Spleen (tissue), 11 donors: ENCODE results near the gene TMEM132C. TPM values are rescaled to one million over a fixed set of nuclear protein-coding genes. Genes with fewer than 3 reads are reported as not detected.
A peak's percentile ranks its signal among the peaks of the same experiment; 100 is the strongest.
"Not testable (repeated sequence)": the region's sequence is repeated elsewhere in the genome, so short reads cannot be mapped to it uniquely, and the experiment has no call there.

Experiments
- DNase-seq: peaks from one replicate; pipeline ENCODE4 v3.0.0-alpha.2; 2020
- H3K27ac ChIP-seq, 8 donors: fragments of 200-600 bp; sonication (generic) in 7 of 8; 1 replicate in 4 of 8; 2 replicates in 4 of 8; pipeline versions ENCODE4 v1.5.0 to v1.8.0; 2016 to 2021; ENCODE audit warnings: inconsistent platforms in 4 of 8, mild to moderate bottlenecking in 4 of 8, moderate library complexity in 1 of 8
- H3K27me3 ChIP-seq, 7 donors: fragments of 200-600 bp; sonication (generic) in 6 of 7; replicated peaks in 1 of 7; 1 replicate in 4 of 7; 2 replicates in 3 of 7; pipeline versions ENCODE4 v1.5.0 to v1.8.0; 2016 to 2021; ENCODE audit warnings: inconsistent platforms in 3 of 7, mild to moderate bottlenecking in 1 of 7
- H3K36me3 ChIP-seq, 6 donors: fragments of 200-600 bp; sonication (generic) in 5 of 6; 1 replicate in 4 of 6; 2 replicates in 2 of 6; pipeline versions ENCODE4 v1.5.0 to v1.8.0; 2016 to 2021; ENCODE audit warnings: inconsistent platforms in 2 of 6
- H3K4me1 ChIP-seq, 6 donors: fragments of 200-600 bp; sonication (generic) in 5 of 6; 1 replicate in 3 of 6; 2 replicates in 3 of 6; pipeline versions ENCODE4 v1.5.0 to v1.8.0; 2016 to 2021; ENCODE audit warnings: inconsistent platforms in 3 of 6
- H3K4me3 ChIP-seq, 8 donors: fragments of 200-600 bp; sonication (generic) in 7 of 8; 1 replicate in 4 of 8; 2 replicates in 4 of 8; pipeline versions ENCODE4 v1.5.0 to v1.8.0; 2016 to 2021; ENCODE audit warnings: inconsistent platforms in 4 of 8, mild to moderate bottlenecking in 4 of 8, moderate library complexity in 2 of 8
- H3K9me3 ChIP-seq, 8 donors: fragments of 200-600 bp; sonication (generic) in 7 of 8; 1 replicate in 4 of 8; 2 replicates in 4 of 8; pipeline versions ENCODE4 v1.5.0 to v1.8.0; 2016 to 2021; ENCODE audit warnings: inconsistent platforms in 4 of 8
- POLR2A ChIP-seq, 3 donors: fragments of 450-650 bp; IDR thresholded peaks; one replicate each; pipeline ENCODE4 v1.5.1; 2017; ENCODE audit warnings: antibody characterized with exemption in 3 of 3, mild to moderate bottlenecking in 1 of 3
- POLR2AphosphoS5 ChIP-seq, 3 donors: sonication (generic); formaldehyde crosslinking; IDR thresholded peaks; one replicate each; pipeline ENCODE4 v1.5.1; 2017; ENCODE audit warnings: antibody characterized with exemption in 3 of 3
- WGBS, 5 donors: extraction: QIAGEN DNeasy Blood & Tissue Kit in 3 of 5; methylation state at CpG; one replicate each; pipeline versions ENCODE4 v1.1.5 to v1.1.7; 2013 to 2018; 5-methylcytosine and 5-hydroxymethylcytosine counted together
- intact Hi-C: fragments of 100-400 bp; cut with DNase I; formaldehyde crosslinking; loops from one replicate; pipeline ENCODE4 v1.15.0; 2023; ENCODE audit warnings: low total_unique reads
- polyA plus RNA-seq, 3 donors: library from polyadenylated mRNA; stranded (reverse); fragments of 200-250 nt; gene quantifications; one replicate each; pipeline ENCODE4 v1.2.1, GENCODE V29; 2013
- total RNA-seq, 7 donors: library from RNA; depleted of rRNA in 3 of 7; stranded (reverse); fragments of >200 nt in 3 of 7; fragmentation: NEBNext Ultra II Directional in 4 of 7; extraction: Animal tissue kit (Norgen Biotek cat#: 25700) in 4 of 7; gene quantifications; one replicate each; pipeline versions ENCODE4 v1.1.0 to v1.2.1, GENCODE V29; 2016 to 2021
- TF ChIP-seq, protein P1 (sequence below), 11 experiments: fragments of 200-600 bp in 7 of 11; fragments of 450-650 bp in 4 of 11; sonication (generic) in 4 of 11; IDR thresholded peaks in 8 of 11; conservative IDR thresholded peaks in 3 of 11; 1 replicate in 7 of 11; 2 replicates in 4 of 11; pipeline versions ENCODE4 v1.4.0 to v1.8.0; 2016 to 2021; ENCODE audit warnings: antibody characterized with exemption in 11 of 11, inconsistent platforms in 4 of 11, mild to moderate bottlenecking in 1 of 11
- donor health status: healthy with polysubstance abuse.
- donor health status: DM: no; HTN: no; CAD: no; lungs with moderate emphysema.
- donor health status: DM: no; HTN: no; CAD: no.
- donor health status: Bipolar disorder and iron deficiency.
- donor health status: healthy.
- donor health status: DM: no; HTN: no; CAD: no.
- donor health status: DM: yes; HTN: yes; CAD: no.

Gene TMEM132C
- total and polyA plus RNA-seq, 10 donors = 0.08 to 0.83 (median 0.25) TPM; not detected in 4

DNA sequence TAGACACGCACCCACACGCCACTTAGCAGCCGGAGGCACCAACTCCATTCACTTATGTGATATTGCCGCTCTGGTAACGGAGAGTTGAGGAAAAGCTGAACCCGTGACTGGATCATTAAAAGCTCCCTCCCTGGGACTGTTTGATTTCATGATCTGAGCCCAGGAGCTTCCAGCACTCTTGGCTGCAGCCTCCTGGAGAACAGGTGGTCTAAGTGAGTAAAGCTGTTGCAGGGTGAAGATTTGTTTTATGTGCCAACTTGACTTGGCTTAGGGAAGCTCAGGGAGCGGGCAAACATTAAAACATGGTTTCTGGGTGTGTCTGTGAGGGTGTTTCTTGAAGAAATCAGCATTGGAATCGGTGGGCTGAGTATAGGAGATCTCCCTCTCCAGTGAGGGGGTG is 16.9 kb upstream of the TMEM132C start:
- H3K9me3 ChIP-seq = peaks cover 0 to 27% (median 2%) of the 10 kb centered on the region in 8 donors
- no peaks in the 10 kb centered on the region for H3K36me3 ChIP-seq
- H3K4me3 ChIP-seq = no peak overlapping the region
- no peaks in the 10 kb centered on the region for H3K27me3 ChIP-seq
- H3K4me1 ChIP-seq = no peaks in the 10 kb centered on the region
- no peak overlapping the region for H3K27ac ChIP-seq
- DNase-seq = no peak
- intact Hi-C loops = loop anchor here (10.0 kb wide), 1 partner anchor 1665 kb away; no protein-coding TSS in a partner anchor
- no peak for TF ChIP-seq POLR2A (IDR thresholded peaks at IDR 0.05)
- TF ChIP-seq POLR2AphosphoS5 (IDR thresholded peaks at IDR 0.05) = no peak
- TF ChIP-seq, protein P1, sequence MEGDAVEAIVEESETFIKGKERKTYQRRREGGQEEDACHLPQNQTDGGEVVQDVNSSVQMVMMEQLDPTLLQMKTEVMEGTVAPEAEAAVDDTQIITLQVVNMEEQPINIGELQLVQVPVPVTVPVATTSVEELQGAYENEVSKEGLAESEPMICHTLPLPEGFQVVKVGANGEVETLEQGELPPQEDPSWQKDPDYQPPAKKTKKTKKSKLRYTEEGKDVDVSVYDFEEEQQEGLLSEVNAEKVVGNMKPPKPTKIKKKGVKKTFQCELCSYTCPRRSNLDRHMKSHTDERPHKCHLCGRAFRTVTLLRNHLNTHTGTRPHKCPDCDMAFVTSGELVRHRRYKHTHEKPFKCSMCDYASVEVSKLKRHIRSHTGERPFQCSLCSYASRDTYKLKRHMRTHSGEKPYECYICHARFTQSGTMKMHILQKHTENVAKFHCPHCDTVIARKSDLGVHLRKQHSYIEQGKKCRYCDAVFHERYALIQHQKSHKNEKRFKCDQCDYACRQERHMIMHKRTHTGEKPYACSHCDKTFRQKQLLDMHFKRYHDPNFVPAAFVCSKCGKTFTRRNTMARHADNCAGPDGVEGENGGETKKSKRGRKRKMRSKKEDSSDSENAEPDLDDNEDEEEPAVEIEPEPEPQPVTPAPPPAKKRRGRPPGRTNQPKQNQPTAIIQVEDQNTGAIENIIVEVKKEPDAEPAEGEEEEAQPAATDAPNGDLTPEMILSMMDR (IDR thresholded peaks at IDR 0.05 in 8 of 11, conservative IDR thresholded peaks at IDR 0.05 in 3 of 11) = no peak
- 75 to 84% (median 79%) methylated on average over 8 of the region's 8 CpGs for WGBS, 5 donors

DNA sequence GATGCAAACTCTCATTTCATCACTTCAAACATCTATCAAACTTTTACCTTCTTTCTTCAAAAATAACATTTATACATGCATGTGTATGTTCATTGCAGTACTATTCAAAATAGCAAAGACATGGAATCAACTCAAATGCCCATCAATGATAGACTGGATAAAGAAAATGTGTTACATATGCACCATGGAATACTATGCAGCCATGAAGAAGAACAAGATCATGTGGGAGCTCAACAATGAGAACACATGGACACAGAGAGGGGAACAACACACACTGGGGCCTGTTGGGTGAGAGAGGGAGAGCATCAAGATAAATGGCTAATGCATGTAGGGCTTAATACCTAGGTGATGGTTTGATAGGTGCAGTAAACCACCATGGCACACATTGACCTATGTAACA is 13.1 kb upstream of the TMEM132C start:
- H3K4me3 ChIP-seq, H3K36me3 ChIP-seq, H3K27me3 ChIP-seq, H3K4me1 ChIP-seq, H3K9me3 ChIP-seq, H3K27ac ChIP-seq, DNase-seq: not testable (repeated sequence)
- intact Hi-C loops = loop anchor here (10.0 kb wide), 1 partner anchor 1661 kb away; no protein-coding TSS in a partner anchor

DNA sequence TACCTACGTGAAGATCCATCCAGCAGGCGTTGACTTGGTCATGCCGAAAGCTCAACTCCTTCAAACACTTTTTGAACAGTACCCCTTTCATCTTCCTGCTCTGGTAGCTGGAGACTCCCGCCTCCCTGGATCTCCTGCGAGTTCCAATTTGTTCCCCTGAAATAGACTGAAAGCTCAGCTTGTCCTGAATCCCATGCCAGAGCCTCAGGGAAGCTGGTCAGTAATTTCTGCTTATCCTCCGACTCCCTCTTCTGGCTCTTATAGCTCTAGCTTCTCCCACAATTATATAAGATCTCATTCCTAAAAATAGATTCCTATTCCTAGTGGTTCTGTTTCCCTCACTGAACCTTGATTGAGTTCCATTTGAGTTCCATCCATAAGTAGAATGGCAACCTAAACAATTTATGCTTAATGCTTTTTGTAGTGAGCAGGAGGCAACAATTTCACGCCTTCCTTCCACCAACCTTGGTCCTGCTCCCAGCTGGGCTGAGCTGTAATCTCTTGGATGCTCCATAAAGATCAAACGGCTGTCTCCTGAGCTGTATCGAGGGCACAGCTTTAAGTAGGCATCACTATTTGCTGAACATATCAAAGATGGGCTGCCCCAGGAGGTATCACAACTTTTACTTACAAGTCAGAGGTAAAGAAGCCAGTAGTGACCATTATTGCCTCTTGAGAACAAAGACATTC is 8.0 kb upstream of the TMEM132C start:
- Histone ChIP-seq H3K36me3 (no peaks in the 10 kb centered on the region), H3K27me3 (peaks cover 0 to 31% (median 0%) of the 10 kb centered on the region in 7 donors), H3K27ac (no peak overlapping the region), H3K9me3 (peaks cover 0 to 7% (median under 1%) of the 10 kb centered on the region in 8 donors), H3K4me1 (no peaks in the 10 kb centered on the region), H3K4me3 (no peak overlapping the region)
- TF ChIP-seq, protein P1 (IDR thresholded peaks at IDR 0.05 in 8 of 11, conservative IDR thresholded peaks at IDR 0.05 in 3 of 11) = no peak
- TF ChIP-seq POLR2AphosphoS5 (IDR thresholded peaks at IDR 0.05) (no peak), POLR2A (IDR thresholded peaks at IDR 0.05) (no peak)
- WGBS, 5 donors = 40 to 47% (median 41%) methylated on average over 9 of the region's 9 CpGs
- no peak for DNase-seq
- intact Hi-C loops = loop anchor here (10.0 kb wide), 1 partner anchor 1656 kb away; no protein-coding TSS in a partner anchor

DNA sequence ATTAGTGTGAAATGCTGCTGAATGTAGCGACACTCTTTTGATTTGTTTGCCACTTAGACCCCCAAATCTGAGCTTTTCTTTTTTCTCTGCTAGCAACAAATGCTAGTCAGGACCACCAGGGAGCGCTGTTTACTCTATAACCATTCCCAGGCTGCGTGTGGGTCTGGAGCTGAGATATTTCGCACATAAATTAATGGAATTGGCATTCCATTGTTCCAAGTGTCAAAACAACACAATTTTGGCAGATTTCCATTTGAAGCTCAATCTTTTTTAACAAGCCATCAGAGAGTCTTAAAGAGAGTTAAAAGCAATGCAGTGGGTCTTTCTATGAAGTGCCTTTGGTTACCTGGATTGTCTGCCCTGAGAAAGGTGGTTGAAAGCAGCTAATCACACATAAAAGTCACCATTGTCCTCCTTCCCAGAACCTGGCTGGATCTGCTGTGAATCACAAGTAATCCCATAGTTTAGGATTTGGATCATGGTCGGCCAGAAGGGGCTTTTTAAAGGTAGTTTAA is 7.4 kb upstream of the TMEM132C start:
- intact Hi-C loops = loop anchor here (10.0 kb wide), 1 partner anchor 1655 kb away; no protein-coding TSS in a partner anchor
- no peak for DNase-seq
- no peak for TF ChIP-seq POLR2A (IDR thresholded peaks at IDR 0.05)
- TF ChIP-seq, protein P1 (IDR thresholded peaks at IDR 0.05 in 8 of 11, conservative IDR thresholded peaks at IDR 0.05 in 3 of 11) = peak in 8 of 11 experiments; percentile 32 to 64 (median 46)
- no peak overlapping the region for H3K27ac ChIP-seq
- H3K4me3 ChIP-seq = no peak overlapping the region
- H3K27me3 ChIP-seq = peaks cover 0 to 37% (median 2%) of the 10 kb centered on the region in 7 donors
- H3K9me3 ChIP-seq = peaks cover 0 to 9% (median 0%) of the 10 kb centered on the region in 8 donors
- WGBS, 5 donors = 5 to 16% (median 7%) methylated on average over 5 of the region's 5 CpGs
- H3K4me1 ChIP-seq = no peaks in the 10 kb centered on the region
- H3K36me3 ChIP-seq = no peaks in the 10 kb centered on the region
